HG02678 (cell line): Measurements from ENCODE around the gene KCNH8.

Experiments used
- ATAC-seq: cut with Tn5 transposase; IDR thresholded peaks from one replicate; pipeline ENCODE4 v1.9.1; 2021; ENCODE audit warnings: mild to moderate bottlenecking, moderate library complexity; ENCODE audit not compliant: unreplicated experiment

Gene KCNH8

GRCh38 chr3:19248143-19248542 is 99.8 kb downstream of the KCNH8 start:
- ATAC-seq: peak; percentile 66

GRCh38 chr3:19248767-19249166 is 100.5 kb downstream of the KCNH8 start:
- ATAC-seq: no peak

DNA sequence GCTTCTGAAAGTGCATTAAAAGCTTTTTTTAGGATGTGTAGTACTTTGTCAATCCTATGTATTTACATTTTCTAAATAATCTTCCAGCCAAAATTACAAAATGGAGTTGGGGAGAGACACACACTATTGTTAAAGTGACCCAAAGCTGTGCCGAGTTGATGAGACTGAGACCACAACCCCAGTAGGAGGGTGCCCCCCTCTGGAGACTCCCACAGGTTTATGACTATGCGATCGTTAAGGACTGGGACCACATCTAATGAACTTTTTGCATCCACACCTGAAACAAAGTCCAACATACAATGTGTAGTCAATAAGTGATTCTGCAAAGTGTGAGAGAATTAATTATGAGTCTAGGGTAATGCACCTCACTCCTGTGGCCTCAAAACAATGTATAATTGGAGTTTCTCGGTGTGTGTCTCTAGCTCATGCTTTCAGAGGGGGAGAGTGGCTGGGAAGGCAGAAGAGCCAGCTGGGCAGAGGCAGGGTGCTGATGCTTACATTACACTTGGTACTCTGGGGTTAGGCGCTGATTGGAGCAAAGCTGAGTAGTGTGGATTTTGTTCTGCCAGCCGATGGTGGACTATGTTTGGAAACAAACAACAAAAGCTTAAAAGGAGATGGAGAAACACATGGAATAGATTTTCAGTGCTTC is 102.8 kb downstream of the KCNH8 start:
- ATAC-seq: no peak

DNA sequence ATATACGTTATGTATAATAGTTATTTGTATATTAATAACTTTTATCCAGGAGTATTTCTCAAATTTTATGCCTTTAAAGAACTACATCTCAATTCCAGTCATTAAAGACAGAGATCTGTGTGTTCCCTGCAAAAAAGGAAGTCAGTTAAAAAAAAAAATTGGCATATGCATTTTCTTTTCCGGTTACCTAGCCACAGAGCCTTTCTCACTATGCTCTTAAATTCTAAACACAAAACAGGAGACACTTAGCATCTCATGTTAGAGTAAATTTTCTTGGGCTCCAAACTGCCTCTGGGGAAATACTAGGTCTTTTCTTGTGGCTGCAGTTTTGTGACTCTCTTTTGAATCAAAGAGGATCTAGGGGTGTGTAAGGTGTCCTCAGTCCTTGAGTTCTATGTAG is 105.9 kb downstream of the KCNH8 start:
- no peak for ATAC-seq

DNA sequence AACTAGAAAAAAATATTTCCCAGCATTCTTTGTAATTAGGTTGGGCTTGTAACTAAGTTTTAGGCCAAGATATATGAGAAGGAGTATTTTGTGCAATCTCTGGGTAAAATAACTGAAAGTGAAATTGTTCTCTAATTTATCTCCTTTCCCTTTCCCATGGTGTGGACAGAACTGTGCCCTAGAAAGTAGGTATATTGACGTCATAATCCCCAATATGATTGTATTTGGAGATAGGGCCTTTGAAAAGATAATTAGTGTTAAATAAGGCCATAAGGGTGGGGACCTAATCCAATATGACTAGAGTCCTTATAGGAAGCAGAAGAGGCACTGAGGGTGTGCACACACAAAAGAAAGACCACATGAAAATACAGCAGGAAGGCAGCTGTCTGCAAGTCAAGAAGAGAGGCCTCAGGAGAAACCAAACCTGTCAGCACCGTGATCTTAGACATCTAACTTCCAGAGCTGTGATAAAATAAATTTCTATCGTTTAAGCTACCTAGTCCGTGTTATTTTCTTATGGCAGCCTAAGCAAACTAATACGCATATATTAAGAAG is 106.6 kb downstream of the KCNH8 start:
- ATAC-seq: no peak

DNA sequence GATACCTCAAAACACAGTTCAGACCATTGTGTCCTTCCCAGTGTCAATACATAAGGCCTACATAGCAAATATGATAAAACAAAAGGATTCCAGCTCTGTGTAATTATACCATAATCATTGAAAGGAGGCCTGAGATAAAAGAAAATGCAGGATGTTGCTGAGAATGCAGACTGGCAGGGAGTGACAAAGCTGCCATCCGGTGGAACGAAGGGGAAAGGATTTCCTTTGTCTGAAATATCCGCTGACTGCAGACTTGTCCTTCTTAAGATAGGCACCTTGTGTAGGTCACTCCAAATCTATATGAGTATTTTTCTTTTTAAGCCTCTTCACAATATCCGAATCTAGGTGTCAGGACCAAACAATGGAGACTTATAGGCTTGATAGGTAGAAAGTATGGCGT is 108.0 kb downstream of the KCNH8 start:
- ATAC-seq: no peak

- no peak for ATAC-seq
These were observed 115.3 kb downstream of the KCNH8 start for GRCh38 chr3:19263606-19264005.

GRCh38 chr3:19264424-19264823 is 116.1 kb downstream of the KCNH8 start:
- ATAC-seq: no peak

- ATAC-seq: no peak
These were observed 118.7 kb downstream of the KCNH8 start for GRCh38 chr3:19267040-19267439.

- no peak for ATAC-seq
These were observed 122.2 kb downstream of the KCNH8 start for GRCh38 chr3:19270481-19270880.

GRCh38 chr3:19272296-19272695 is 124.0 kb downstream of the KCNH8 start:
- no peak for ATAC-seq

DNA sequence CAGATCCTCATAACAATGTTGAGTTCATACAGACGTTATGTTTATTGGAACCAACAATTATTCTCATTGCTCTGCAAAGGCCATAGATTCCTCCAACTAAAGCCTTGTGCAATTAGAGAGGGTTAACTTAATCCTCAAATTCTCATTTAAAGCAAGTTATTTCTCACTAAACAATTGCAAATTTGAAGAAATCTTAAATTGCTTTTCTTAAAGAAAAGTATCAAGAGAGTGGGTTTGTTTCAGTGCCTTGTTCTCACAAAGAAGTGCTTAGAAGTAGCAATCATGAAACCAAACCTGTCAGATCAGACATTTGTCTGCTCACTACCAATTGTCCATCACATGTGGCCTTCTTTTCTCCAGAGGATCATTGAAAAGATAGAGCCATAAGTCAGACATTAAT is 124.8 kb downstream of the KCNH8 start:
- no peak for ATAC-seq

DNA sequence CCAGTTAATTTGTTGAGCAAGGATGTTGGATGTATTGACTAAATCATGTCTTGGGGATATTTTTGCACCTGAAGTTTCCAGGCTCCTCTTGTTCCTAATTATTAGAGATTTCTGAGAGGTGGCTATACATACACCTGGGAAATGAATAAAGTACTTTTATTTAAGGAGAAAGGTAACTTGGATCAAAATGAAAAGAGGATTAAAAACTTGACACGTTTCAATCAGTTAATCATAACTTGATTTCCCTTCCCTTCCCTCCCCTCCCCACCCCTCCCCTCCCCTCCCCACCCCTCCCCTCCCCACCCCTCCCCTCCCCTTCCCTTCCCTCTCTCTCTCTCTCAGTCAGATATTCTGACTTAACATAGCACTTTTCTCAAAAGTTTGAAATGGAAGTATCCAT is 126.3 kb downstream of the KCNH8 start:
- ATAC-seq: no peak

- no peak for ATAC-seq
These were observed 136.7 kb downstream of the KCNH8 start for GRCh38 chr3:19284974-19285373.

DNA sequence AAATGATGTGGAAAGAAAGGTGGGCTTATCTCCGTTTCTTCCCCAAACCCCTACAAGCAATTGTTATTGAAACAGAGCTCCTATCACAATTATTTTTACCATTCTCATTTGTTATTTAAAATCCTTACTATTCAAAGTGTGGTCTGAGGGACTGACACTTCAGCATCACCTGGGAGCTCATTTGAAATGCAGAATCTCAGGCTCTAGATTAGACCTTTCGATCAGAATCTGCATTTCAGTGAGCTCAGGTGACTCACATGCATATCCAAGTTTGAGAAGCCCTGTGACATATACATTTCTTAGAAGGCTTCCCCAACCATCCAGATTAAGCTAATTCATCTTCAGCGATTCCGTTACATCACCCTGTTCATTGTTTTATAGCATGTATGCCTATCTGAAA is 145.0 kb downstream of the KCNH8 start:
- ATAC-seq: no peak

- ATAC-seq: no peak
These were observed 146.9 kb downstream of the KCNH8 start for GRCh38 chr3:19295208-19295607.

DNA sequence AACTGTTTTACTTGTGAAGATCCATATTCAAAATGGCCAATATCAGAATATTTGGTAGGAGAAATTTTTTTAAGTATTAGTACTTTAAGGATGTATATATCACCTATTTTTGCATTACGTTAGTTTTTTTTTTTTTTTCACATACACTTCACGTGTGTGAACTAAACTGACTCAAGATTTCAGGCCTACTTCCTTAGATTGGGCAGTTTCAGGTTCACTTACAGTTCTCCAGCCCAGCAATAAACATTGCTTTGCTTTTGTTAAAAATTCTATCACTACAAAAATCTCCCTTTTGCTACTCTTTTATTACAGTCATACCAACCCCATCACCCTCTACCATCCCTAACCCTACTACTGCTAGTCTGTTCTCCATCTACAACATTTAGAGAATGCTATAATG is 183.6 kb downstream of the KCNH8 start:
- ATAC-seq: no peak

DNA sequence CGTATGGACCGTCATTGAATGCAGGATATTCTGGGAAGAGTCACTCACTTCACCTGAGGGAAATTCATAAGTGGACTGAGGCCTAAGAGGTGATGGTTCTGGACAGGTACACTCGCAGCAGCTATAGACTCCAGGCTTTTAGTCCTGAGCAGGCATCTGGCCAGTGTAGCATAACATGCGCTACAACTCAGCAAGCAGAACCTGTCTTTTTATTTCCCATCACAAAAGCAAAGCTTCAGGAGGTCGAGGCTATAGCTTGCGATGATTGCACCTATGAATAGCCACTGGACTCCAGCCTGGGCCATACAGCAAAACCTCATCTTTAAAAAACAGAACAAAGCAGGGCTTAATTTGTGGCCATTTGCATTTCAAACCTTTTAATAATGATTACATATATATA is 185.8 kb downstream of the KCNH8 start:
- no peak for ATAC-seq

DNA sequence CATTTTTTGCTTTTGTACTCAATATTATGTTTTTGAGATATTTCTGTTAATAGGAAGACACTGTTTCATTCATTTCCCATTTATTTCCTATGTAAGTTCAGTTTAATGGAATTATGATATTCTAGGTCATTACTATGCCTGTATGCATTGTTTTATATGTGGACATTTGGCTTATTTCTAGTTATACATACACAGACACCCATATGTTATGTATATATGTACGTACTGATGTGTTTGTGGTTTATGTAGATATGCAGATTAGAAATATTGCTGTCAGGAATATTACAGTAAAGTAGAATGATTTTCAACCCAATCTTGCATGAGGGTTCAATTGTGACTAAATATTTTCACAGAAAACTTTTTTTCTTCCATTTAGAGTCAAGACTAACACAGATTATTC is 190.5 kb downstream of the KCNH8 start:
- ATAC-seq: no peak

DNA sequence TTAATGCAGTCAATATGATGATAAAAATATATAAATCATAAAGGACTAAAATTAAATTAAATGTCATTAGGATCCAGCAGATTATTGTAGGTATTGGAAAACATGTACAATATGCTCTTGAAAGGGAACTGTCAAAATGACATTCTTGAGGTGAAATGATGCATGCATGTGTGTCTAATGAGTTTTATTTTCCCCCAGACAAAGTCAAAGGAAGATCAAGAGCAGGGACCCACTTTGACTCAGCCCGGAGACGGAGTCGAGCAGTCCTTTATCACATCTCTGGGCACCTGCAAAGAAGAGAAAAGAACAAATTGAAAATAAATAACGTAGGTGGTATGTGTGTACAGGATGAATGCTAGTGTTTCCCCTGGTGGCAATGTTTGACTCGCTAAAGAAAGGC is 194.1 kb downstream of the KCNH8 start:
- no peak for ATAC-seq

- no peak for ATAC-seq
These were observed 198.4 kb downstream of the KCNH8 start for GRCh38 chr3:19346759-19347158.

DNA sequence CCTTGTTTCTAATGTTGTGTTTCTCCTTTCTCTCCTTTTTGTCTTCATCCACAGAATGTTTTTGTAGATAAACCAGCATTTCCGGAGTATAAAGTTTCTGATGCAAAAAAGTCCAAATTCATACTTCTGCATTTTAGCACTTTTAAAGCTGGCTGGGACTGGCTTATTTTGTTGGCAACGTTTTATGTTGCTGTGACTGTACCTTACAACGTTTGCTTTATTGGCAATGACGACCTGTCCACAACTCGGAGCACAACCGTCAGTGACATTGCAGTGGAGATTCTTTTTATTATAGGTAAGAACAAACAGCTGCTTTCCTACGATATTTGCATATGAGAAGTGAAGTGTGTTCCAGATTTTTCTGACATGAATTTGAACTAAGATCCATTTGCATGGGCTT is 199.4 kb downstream of the KCNH8 start:
- ATAC-seq: no peak

DNA sequence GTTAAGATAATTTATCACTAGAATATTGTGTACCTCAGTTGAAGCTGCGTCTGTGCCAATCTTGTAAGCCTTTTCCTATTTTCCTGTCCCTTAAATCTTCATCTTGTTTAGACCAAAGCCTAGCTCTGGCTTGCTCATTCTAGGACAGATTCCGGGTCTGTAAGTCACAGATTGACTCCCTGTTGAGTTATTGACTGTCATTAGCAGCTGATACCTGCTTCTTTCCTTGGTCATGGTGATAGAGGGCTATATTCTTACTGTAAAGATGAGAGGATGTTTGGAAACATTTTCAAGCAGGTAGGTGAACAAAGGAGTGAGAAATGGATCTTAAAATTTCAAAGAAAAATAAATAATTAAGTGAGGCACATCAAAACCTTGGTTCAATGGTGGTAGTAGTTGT is 200.2 kb downstream of the KCNH8 start:
- ATAC-seq: no peak
